Panc1 (cell line): ENCODE measurements around the gene FILIP1L. TPM values are rescaled to one million over a fixed set of nuclear protein-coding genes. Genes with fewer than 3 reads are reported as not detected.

Experiments
- ATAC-seq: fragments of 200-7000 bp; cut with Tn5 transposase; 2 replicates; pipeline ENCODE4 v1.9.1; 2020; ENCODE audit warnings: mild to moderate bottlenecking, moderate library complexity
- BruUV-seq: library from RNA; stranded (reverse); fragments of 400-500 nt; replicated peaks from 2 replicates; lab custom pipeline; 2021; lab: Mats Ljungman, UMichigan
- CTCF ChIA-PET: fragments of 300-600 bp; sonication (Branson Sonifier 250); formaldehyde crosslinking; loops from one replicate; lab custom pipeline; 2022; ENCODE audit warnings: antibody characterized with exemption; lab: Charles Lee
- POLR2A ChIA-PET: fragments of 300-600 bp; sonication (Branson Sonifier 250); formaldehyde crosslinking; loops from one replicate; lab custom pipeline; 2022; ENCODE audit warnings: antibody characterized with exemption; lab: Charles Lee
- DNase-seq: peaks from one replicate; pipeline ENCODE4 v3.0.0-alpha.2; 2010; ENCODE audit warnings: low read depth, low spot score
- H3K27ac ChIP-seq: 2 replicates; pipeline ENCODE4 v1.5.1; 2011; ENCODE audit warnings: mild to moderate bottlenecking, low read length, inconsistent platforms
- H3K27me3 ChIP-seq: fragments of 200-500 bp; sonication (Bioruptor generic); 2 replicates; pipeline ENCODE4 v1.6.0; 2014; ENCODE audit warnings: low read length, inconsistent platforms; ENCODE audit not compliant: control insufficient read depth, insufficient read depth
- H3K36me3 ChIP-seq: fragments of 200-500 bp; sonication (Bioruptor generic); 2 replicates; pipeline ENCODE4 v1.5.1; 2014; ENCODE audit warnings: inconsistent platforms, mild to moderate bottlenecking, low read length, moderate library complexity; ENCODE audit not compliant: control insufficient read depth, insufficient read depth
- H3K4me1 ChIP-seq: 2 replicates; pipeline ENCODE4 v1.5.1; 2011; ENCODE audit warnings: inconsistent platforms, mild to moderate bottlenecking, low read length, moderate library complexity; ENCODE audit not compliant: control insufficient read depth, insufficient read depth
- H3K4me3 ChIP-seq, 2 experiments: 2 replicates each; pipeline ENCODE4 v1.5.1; 2011 to 2012; ENCODE audit warnings: low read depth in 2 of 2, low read length in 2 of 2, mild to moderate bottlenecking in 2 of 2, inconsistent platforms in 1 of 2, moderate library complexity in 1 of 2
- H3K9me3 ChIP-seq: fragments of 200-500 bp; sonication (Bioruptor generic); 2 replicates; pipeline ENCODE4 v1.5.1; 2014; ENCODE audit warnings: low read depth, mild to moderate bottlenecking, inconsistent platforms, low read length, moderate library complexity; ENCODE audit not compliant: control insufficient read depth, insufficient read depth
- POLR2AphosphoS5 ChIP-seq: IDR thresholded peaks from 2 replicates; pipeline ENCODE4 v1.6.1; 2012; ENCODE audit warnings: mild to moderate bottlenecking, low read depth, low read length, moderate library complexity
- SIN3A ChIP-seq: IDR thresholded peaks from 2 replicates; pipeline ENCODE4 v1.6.1; 2012; ENCODE audit warnings: low read depth, mild to moderate bottlenecking, low read length, moderate library complexity, borderline replicate concordance; ENCODE audit not compliant: insufficient read depth
- TCF7L2 ChIP-seq: IDR thresholded peaks from 2 replicates; pipeline ENCODE4 v1.6.1; 2011; ENCODE audit warnings: mild to moderate bottlenecking, low read depth, low read length, inconsistent platforms
- in situ Hi-C: cut with HindIII; loops from 2 replicates; pipeline ENCODE4 v1.10.0; 2016; ENCODE audit warnings: low sequenced_read_pairs, low pct_unique_long_range_greater_than_20kb
- intact Hi-C: fragments of 100-400 bp; cut with micrococcal nuclease; formaldehyde crosslinking; loops from one replicate; pipeline ENCODE4 v1.10.0; 2022; ENCODE audit not compliant: unreplicated experiment
- total RNA-seq: library from RNA; stranded (reverse); gene quantifications from one replicate; pipeline ENCODE4 v1.2.1, GENCODE V29; 2021; ENCODE audit not compliant: unreplicated experiment
- TF ChIP-seq, protein P1 (sequence below): fragments of 450-650 bp; IDR thresholded peaks from 2 replicates; pipeline ENCODE4 v1.5.1; 2017; ENCODE audit warnings: mild to moderate bottlenecking
- TF ChIP-seq, protein P2 (sequence below), 2 experiments: IDR thresholded peaks; 2 replicates each; pipeline ENCODE4 v1.6.1; 2011 to 2012; ENCODE audit warnings: low read depth in 2 of 2, control low read depth in 1 of 2, low read length in 1 of 2, mild to moderate bottlenecking in 1 of 2, moderate library complexity in 1 of 2; ENCODE audit not compliant: insufficient read depth in 1 of 2

Gene FILIP1L
- total RNA-seq, 1 experiment from 2014 or later: 3.2 TPM

DNA sequence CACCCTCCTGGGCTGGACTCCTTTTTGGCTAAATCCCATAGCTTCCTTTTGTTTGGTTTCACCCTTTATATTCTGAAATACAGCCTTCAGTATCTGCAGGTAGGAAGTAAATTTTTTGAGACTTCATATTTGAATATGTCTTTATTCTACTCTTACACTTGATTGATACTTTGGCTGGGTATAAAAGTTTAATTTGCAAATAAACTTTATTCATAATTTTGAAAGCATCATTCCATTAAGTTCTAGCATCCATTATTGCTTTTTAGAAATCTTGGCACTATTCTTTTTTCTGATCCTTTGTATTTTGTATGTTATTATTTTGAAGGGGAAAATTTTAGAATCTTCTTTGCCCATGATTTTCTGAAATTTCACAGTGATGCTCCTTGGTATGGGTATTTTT, 41.3 kb upstream of the FILIP1L start:
- ChIA-PET POLR2A (interaction anchor here (0.6 kb wide), 1 partner anchor 143 kb away, joined by 14 read pairs; no protein-coding TSS in a partner anchor), CTCF (interaction anchor here (0.6 to 0.7 kb wide), 2 partner anchors 44 to 105 kb away, joined by 3 to 6 read pairs; partner anchors contain the start of gene TBC1D23)
- Histone ChIP-seq H3K27me3 (no peaks in the 10 kb centered on the region), H3K36me3 (no peaks in the 10 kb centered on the region), H3K4me1 (no peaks in the 10 kb centered on the region), H3K9me3 (peaks cover 14% of the 10 kb centered on the region), H3K4me3 (no peak overlapping the region), H3K27ac (no peak overlapping the region)
- no TSS peak for BruUV-seq
- ATAC-seq: no peak
- TF ChIP-seq TCF7L2 (no peak), POLR2AphosphoS5 (no peak), SIN3A (no peak)
- in situ Hi-C loops: no loop called here
- intact Hi-C loops: no loop called here
- DNase-seq: no peak

DNA sequence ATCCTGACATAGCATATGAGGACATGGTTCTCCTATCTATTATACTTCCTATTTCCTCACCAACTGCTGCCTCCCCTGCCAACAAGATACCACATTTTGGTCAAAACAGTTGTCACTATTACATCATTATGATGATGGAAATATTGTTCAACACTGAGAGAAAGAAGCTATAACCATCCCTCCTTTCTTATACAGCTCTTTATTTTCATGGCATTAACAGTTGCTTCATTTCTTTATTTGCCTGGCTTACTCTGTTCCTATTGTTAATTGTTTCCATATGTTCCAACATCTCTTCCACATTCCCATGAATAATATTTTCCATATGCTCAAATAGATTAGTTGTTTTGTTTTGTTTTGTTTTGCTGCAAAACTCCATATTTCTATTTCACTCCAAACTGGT, 40.8 kb upstream of the FILIP1L start:
- DNase-seq (no peak), ATAC-seq (no peak)
- Histone ChIP-seq H3K4me1 (no peaks in the 10 kb centered on the region), H3K36me3 (no peaks in the 10 kb centered on the region), H3K4me3 (no peak overlapping the region), H3K27ac (no peak overlapping the region), H3K9me3 (peaks cover 14% of the 10 kb centered on the region), H3K27me3 (no peaks in the 10 kb centered on the region)
- in situ Hi-C loops (no loop called here), intact Hi-C loops (no loop called here)
- BruUV-seq: no TSS peak
- ChIA-PET POLR2A (interaction anchor here (0.6 kb wide), 1 partner anchor 142 kb away, joined by 14 read pairs; no protein-coding TSS in a partner anchor), CTCF (no interaction called here)
- no peak for TF ChIP-seq TCF7L2
- TF ChIP-seq, protein P1, sequence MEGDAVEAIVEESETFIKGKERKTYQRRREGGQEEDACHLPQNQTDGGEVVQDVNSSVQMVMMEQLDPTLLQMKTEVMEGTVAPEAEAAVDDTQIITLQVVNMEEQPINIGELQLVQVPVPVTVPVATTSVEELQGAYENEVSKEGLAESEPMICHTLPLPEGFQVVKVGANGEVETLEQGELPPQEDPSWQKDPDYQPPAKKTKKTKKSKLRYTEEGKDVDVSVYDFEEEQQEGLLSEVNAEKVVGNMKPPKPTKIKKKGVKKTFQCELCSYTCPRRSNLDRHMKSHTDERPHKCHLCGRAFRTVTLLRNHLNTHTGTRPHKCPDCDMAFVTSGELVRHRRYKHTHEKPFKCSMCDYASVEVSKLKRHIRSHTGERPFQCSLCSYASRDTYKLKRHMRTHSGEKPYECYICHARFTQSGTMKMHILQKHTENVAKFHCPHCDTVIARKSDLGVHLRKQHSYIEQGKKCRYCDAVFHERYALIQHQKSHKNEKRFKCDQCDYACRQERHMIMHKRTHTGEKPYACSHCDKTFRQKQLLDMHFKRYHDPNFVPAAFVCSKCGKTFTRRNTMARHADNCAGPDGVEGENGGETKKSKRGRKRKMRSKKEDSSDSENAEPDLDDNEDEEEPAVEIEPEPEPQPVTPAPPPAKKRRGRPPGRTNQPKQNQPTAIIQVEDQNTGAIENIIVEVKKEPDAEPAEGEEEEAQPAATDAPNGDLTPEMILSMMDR: no peak

DNA sequence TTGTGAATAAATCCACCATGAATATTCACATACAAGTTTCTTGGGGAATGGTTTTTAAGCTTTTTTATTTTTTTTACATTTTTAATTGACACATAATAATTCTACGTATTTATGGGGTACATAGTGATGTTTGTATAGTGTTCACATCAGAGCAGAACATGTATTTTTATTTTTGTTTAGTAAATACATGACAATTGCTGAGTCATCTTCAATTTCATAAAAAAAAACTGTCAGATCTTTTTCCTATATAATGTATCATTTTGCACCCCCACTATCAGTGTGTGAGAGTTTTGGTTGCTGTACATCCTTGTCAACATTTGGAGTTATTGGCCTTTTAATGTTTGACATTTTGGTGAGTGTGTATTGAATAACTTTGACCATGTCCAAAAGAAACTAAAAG, 39.9 kb upstream of the FILIP1L start:
- ATAC-seq: no peak
- no peaks in the 10 kb centered on the region for H3K27me3 ChIP-seq
- intact Hi-C loops (no loop called here), in situ Hi-C loops (no loop called here)
- no peaks in the 10 kb centered on the region for H3K4me1 ChIP-seq
- no peaks in the 10 kb centered on the region for H3K36me3 ChIP-seq
- peaks cover 14% of the 10 kb centered on the region for H3K9me3 ChIP-seq
- no TSS peak for BruUV-seq
- DNase-seq: no peak
- H3K4me3 ChIP-seq: no peak overlapping the region
- TF ChIP-seq SIN3A (no peak), POLR2AphosphoS5 (no peak), TCF7L2 (no peak)
- TF ChIP-seq, protein P2, sequence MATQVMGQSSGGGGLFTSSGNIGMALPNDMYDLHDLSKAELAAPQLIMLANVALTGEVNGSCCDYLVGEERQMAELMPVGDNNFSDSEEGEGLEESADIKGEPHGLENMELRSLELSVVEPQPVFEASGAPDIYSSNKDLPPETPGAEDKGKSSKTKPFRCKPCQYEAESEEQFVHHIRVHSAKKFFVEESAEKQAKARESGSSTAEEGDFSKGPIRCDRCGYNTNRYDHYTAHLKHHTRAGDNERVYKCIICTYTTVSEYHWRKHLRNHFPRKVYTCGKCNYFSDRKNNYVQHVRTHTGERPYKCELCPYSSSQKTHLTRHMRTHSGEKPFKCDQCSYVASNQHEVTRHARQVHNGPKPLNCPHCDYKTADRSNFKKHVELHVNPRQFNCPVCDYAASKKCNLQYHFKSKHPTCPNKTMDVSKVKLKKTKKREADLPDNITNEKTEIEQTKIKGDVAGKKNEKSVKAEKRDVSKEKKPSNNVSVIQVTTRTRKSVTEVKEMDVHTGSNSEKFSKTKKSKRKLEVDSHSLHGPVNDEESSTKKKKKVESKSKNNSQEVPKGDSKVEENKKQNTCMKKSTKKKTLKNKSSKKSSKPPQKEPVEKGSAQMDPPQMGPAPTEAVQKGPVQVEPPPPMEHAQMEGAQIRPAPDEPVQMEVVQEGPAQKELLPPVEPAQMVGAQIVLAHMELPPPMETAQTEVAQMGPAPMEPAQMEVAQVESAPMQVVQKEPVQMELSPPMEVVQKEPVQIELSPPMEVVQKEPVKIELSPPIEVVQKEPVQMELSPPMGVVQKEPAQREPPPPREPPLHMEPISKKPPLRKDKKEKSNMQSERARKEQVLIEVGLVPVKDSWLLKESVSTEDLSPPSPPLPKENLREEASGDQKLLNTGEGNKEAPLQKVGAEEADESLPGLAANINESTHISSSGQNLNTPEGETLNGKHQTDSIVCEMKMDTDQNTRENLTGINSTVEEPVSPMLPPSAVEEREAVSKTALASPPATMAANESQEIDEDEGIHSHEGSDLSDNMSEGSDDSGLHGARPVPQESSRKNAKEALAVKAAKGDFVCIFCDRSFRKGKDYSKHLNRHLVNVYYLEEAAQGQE (IDR thresholded peaks at IDR 0.05; ENCODE audit: insufficient read depth in 1 of 2, low read depth in 2 of 2, low read length in 1 of 2): no peak
- TF ChIP-seq, protein P1: no peak
- POLR2A ChIA-PET: no interaction called here
- H3K27ac ChIP-seq: no peak overlapping the region
- CTCF ChIA-PET: no interaction called here
